Ovary (tissue), 3 donors: Measurements from ENCODE around the gene KRT35.

Source experiments
- EP300 ChIP-seq: sonication (generic); formaldehyde crosslinking; IDR thresholded peaks from one replicate; pipeline ENCODE4 v1.6.1; 2017; ENCODE audit warnings: antibody characterized with exemption
- POLR2A ChIP-seq: fragments of 450-650 bp; IDR thresholded peaks from one replicate; pipeline ENCODE4 v1.6.1; 2017; ENCODE audit warnings: antibody characterized with exemption, mild to moderate bottlenecking, moderate library complexity
- TF ChIP-seq, protein P1 (sequence below), 3 donors: fragments of 450-650 bp in 2 of 3; fragments of 200-600 bp in 1 of 3; IDR thresholded peaks; one replicate each; pipeline versions ENCODE4 v1.5.1 to v1.8.0; 2016 to 2022; ENCODE audit warnings: antibody characterized with exemption in 3 of 3, mild to moderate bottlenecking in 1 of 3
- donor health status: DM: no; HTN: no; CAD: no.

DNA sequence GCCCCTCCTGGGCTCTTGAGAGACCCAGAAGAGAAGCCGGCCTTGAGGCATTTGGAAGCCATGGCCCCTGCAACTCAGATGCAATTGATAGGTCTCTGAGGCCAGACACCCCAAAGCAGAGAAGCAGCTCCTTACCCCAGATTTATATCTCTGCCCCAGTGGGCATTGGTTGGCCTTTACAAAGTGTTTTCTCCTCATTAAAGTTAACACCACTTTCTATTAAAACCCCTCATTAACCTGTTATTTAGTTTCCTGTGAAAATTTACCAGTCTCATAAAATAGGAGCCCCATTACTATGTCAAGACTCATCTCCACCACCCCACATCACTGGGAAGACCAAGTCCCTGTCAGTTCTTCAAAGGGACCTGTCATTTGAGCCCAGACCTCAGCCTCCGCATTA, at the start of gene KRT35:
- TF ChIP-seq, protein P1, sequence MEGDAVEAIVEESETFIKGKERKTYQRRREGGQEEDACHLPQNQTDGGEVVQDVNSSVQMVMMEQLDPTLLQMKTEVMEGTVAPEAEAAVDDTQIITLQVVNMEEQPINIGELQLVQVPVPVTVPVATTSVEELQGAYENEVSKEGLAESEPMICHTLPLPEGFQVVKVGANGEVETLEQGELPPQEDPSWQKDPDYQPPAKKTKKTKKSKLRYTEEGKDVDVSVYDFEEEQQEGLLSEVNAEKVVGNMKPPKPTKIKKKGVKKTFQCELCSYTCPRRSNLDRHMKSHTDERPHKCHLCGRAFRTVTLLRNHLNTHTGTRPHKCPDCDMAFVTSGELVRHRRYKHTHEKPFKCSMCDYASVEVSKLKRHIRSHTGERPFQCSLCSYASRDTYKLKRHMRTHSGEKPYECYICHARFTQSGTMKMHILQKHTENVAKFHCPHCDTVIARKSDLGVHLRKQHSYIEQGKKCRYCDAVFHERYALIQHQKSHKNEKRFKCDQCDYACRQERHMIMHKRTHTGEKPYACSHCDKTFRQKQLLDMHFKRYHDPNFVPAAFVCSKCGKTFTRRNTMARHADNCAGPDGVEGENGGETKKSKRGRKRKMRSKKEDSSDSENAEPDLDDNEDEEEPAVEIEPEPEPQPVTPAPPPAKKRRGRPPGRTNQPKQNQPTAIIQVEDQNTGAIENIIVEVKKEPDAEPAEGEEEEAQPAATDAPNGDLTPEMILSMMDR (IDR thresholded peaks at IDR 0.05): no peak
- TF ChIP-seq EP300: no peak
- TF ChIP-seq POLR2A: no peak
